Panc1 (cell line): ENCODE data around the gene SLC4A4.

Experiments
- REST ChIP-seq, 2 experiments: IDR thresholded peaks; 2 replicates each; pipeline ENCODE4 v1.6.1; 2011 to 2012; ENCODE audit warnings: low read depth in 2 of 2, control low read depth in 1 of 2, low read length in 1 of 2, mild to moderate bottlenecking in 1 of 2, moderate library complexity in 1 of 2; ENCODE audit not compliant: insufficient read depth in 1 of 2
- SIN3A ChIP-seq: IDR thresholded peaks from 2 replicates; pipeline ENCODE4 v1.6.1; 2012; ENCODE audit warnings: low read depth, mild to moderate bottlenecking, low read length, moderate library complexity, borderline replicate concordance; ENCODE audit not compliant: insufficient read depth

GRCh38 chr4:71303850-71304249 is 35.0 kb upstream of the SLC4A4 start:
- TF ChIP-seq SIN3A = no peak
- no peak for TF ChIP-seq REST (IDR thresholded peaks at IDR 0.05; ENCODE audit: insufficient read depth in 1 of 2, low read depth in 2 of 2, low read length in 1 of 2)
